HepG2 (cell line): ENCODE results near the gene CABLES2. TPM values are rescaled to one million over a fixed set of nuclear protein-coding genes. Genes with fewer than 3 reads are reported as not detected.

ENCODE experiments used
- CCDC6 ChIP-seq: sonication (generic); formaldehyde crosslinking; IDR thresholded peaks from 2 replicates; pipeline ENCODE4 v1.8.1; 2022; ENCODE audit warnings: mild to moderate bottlenecking, missing genetic modification reagents, moderate library complexity
- FOSL1 ChIP-seq: sonication (generic); formaldehyde crosslinking; IDR thresholded peaks from 2 replicates; pipeline ENCODE4 v1.9.0; 2021; ENCODE audit warnings: missing genetic modification reagents, borderline replicate concordance
- MAX ChIP-seq: IDR thresholded peaks from 2 replicates; pipeline ENCODE4 v1.6.1; 2012; ENCODE audit warnings: inconsistent platforms
- PRDM15 ChIP-seq: sonication (generic); formaldehyde crosslinking; IDR thresholded peaks from 2 replicates; pipeline ENCODE4 v1.4.0; 2020; ENCODE audit warnings: missing genetic modification reagents
- SRSF4 ChIP-seq: fragments of 200-400 bp; formaldehyde crosslinking; IDR thresholded peaks from one replicate; pipeline ENCODE4 v1.6.1; 2018; ENCODE audit warnings: mild to moderate bottlenecking, low read depth, low read length, moderate library complexity; ENCODE audit not compliant: poor library complexity, severe bottlenecking
- THAP8 ChIP-seq: sonication (generic); formaldehyde crosslinking; IDR thresholded peaks from 2 replicates; pipeline ENCODE4 v1.5.1; 2020; ENCODE audit warnings: missing genetic modification reagents, mild to moderate bottlenecking, borderline replicate concordance
- UBTF ChIP-seq: sonication (generic); formaldehyde crosslinking; IDR thresholded peaks from 2 replicates; pipeline ENCODE4 v1.4.0; 2020; ENCODE audit warnings: mild to moderate bottlenecking, missing genetic modification reagents
- ZBTB21 ChIP-seq: sonication (generic); formaldehyde crosslinking; IDR thresholded peaks from 2 replicates; pipeline ENCODE4 v1.4.0; 2020; ENCODE audit warnings: missing genetic modification reagents
- ZBTB26 ChIP-seq: IDR thresholded peaks from 2 replicates; pipeline ENCODE4 v1.6.1; 2016; ENCODE audit warnings: missing compliant biosample characterization, missing genetic modification reagents, borderline replicate concordance
- ZFX ChIP-seq: sonication (generic); formaldehyde crosslinking; IDR thresholded peaks from 2 replicates; pipeline ENCODE4 v1.4.0; 2020; ENCODE audit warnings: mild to moderate bottlenecking, low read depth, missing genetic modification reagents, moderate library complexity
- ZNF513 ChIP-seq: sonication (generic); formaldehyde crosslinking; conservative IDR thresholded peaks from 2 replicates; pipeline ENCODE4 v1.5.0; 2020; ENCODE audit warnings: missing genetic modification reagents
- ZNF574 ChIP-seq: sonication (generic); formaldehyde crosslinking; IDR thresholded peaks from 2 replicates; pipeline ENCODE4 v1.4.0; 2020; ENCODE audit warnings: missing genetic modification reagents
- ZNF652 ChIP-seq: IDR thresholded peaks from 2 replicates; pipeline ENCODE4 v1.6.1; 2016; ENCODE audit warnings: low read depth, borderline replicate concordance
- ZNF670 ChIP-seq: sonication (generic); formaldehyde crosslinking; IDR thresholded peaks from 2 replicates; pipeline ENCODE4 v1.8.0; 2022; ENCODE audit warnings: mild to moderate bottlenecking, missing genetic modification reagents, borderline replicate concordance
- polyA plus RNA-seq, 8 experiments: library from polyadenylated mRNA; depleted of rRNA in 3 of 8; stranded (reverse) in 7 of 8; unstranded in 1 of 8; fragments of >200 nt; fragmentation: Illumina TruSeq in 4 of 8; extraction: Trizol in 4 of 8; gene quantifications; 2 replicates each; pipeline versions ENCODE4 v1.2.1 to v1.2.3, GENCODE V29; 2011 to 2016; ENCODE audit warnings: low read depth in 4 of 8, missing spikeins in 1 of 8, mixed read lengths in 1 of 8; ENCODE audit not compliant: insufficient read depth in 1 of 8
- total RNA-seq, 5 experiments: library from RNA; depleted of rRNA; stranded (reverse); fragments of >200 nt; fragmentation: Illumina TruSeq; extraction: Trizol; gene quantifications; 2 replicates each; pipeline ENCODE4 v1.2.3, GENCODE V29; 2016; ENCODE audit warnings: low read depth in 1 of 5

The CABLES2 gene
- total and polyA plus RNA-seq, 2 of the 13 experiments (the other 11 are each of a cell fraction or from before 2014, with no cell fraction given) = 5.2 to 9.7 TPM

GRCh38 chr20:62426699-62427131 is 19.6 kb upstream of the CABLES2 start (continued):
- TF ChIP-seq ZBTB26 (CRISPR knock-in tag) = no peak
- 0 out of 2 replicates have a peak, but pooled peaks have one; percentile 33 for TF ChIP-seq ZFX
- peak; percentile 19; the same call in 1 of the 2 replicates for TF ChIP-seq MAX
- no peak for TF ChIP-seq SRSF4
- no peak for TF ChIP-seq ZNF513 (CRISPR knock-in tag)
- TF ChIP-seq ZNF574 (CRISPR knock-in tag) = peak; percentile 41; the same call in 1 of the 2 replicates
- TF ChIP-seq ZNF652 (CRISPR knock-in tag) = no peak
- TF ChIP-seq FOSL1 (CRISPR knock-in tag) = no peak
- no peak for TF ChIP-seq ZBTB21
- TF ChIP-seq UBTF (CRISPR knock-in tag) = peak; percentile 69
- TF ChIP-seq PRDM15 (CRISPR knock-in tag) = no peak
- no peak for TF ChIP-seq THAP8
- TF ChIP-seq CCDC6 (CRISPR knock-in tag) = 0 out of 2 replicates have a peak, but pooled peaks have one; percentile 38
- TF ChIP-seq ZNF670 (CRISPR knock-in tag) = no peak
